ENCODE results near the gene TCP11L1. TPM values are rescaled to one million over a fixed set of nuclear protein-coding genes. Genes with fewer than 3 reads are reported as not detected.

TCP11L1 gene
- total and polyA plus RNA-seq, 2 of the 8 experiments (the other 6 are each of a cell fraction or from before 2014, with no cell fraction given), result 10.9 to 23.1 TPM

- DNase-seq (ENCODE audit: low read depth in 1 of 2, low spot score in 2 of 2) (no peak), FAIRE-seq (no peak)
- CTCF ChIA-PET (ENCODE audit: partially characterized antibody), result interaction anchor here (0.8 to 1.5 kb wide), 6 partner anchors 8 to 260 kb away, joined by 3 to 4 read pairs (median 3); partner anchors contain the start of gene TCP11L1
Observed at GRCh38 chr11:33068611-33069340, 29.4 kb downstream of the TCP11L1 start.

More at GRCh38 chr11:33068611-33069340, 29.4 kb downstream of the TCP11L1 start:
- TF ChIP-seq EGR1 (IDR thresholded peaks at IDR 0.05; ENCODE audit: borderline replicate concordance, low read depth, low read length) (no peak), BCL11A (IDR thresholded peaks at IDR 0.05; ENCODE audit: low read depth in 2 of 2, low read length in 2 of 2) (no peak), FOSL1 (IDR thresholded peaks at IDR 0.05; ENCODE audit: insufficient read depth, low read depth, low read length) (no peak), SP4 (IDR thresholded peaks at IDR 0.05; ENCODE audit: low read length) (no peak), BRCA1 (IDR thresholded peaks at IDR 0.05; ENCODE audit: low read depth, low read length) (no peak)
- Histone ChIP-seq H3K14ac (ENCODE audit: insufficient read length) (no peak overlapping the region), H4K91ac (replicated peaks; ENCODE audit: insufficient read length, low read length) (peak overlapping the region; percentile 48), H3K23ac (ENCODE audit: insufficient read length) (no peak overlapping the region), H4K20me1 (replicated peaks in 1 of 2; ENCODE audit: control insufficient read depth in 1 of 2, insufficient read depth in 2 of 2, low read length in 2 of 2) (peaks cover 0 to 4% of the 10 kb centered on the region in 2 experiments), H2AFZ (ENCODE audit: low read length) (no peak overlapping the region), H3K18ac (ENCODE audit: extremely low read depth, low read length) (no peak overlapping the region), H3K27me3 (replicated peaks in 1 of 4; ENCODE audit: control insufficient read depth in 3 of 4, extremely low read depth in 1 of 4, insufficient read depth in 3 of 4, low read length in 3 of 4) (no peaks in the 10 kb centered on the region), H3K79me1 (ENCODE audit: low read depth, low read length) (no peaks in the 10 kb centered on the region), H3K4me2 (ENCODE audit: insufficient read depth in 1 of 2, low read depth in 2 of 2, low read length in 2 of 2) (no peak overlapping the region), H3K23me2 (ENCODE audit: low read depth, low read length) (no peaks in the 10 kb centered on the region), H3K36me3 (ENCODE audit: control insufficient read depth in 2 of 4, insufficient read depth in 4 of 4, low read length in 3 of 4) (peaks cover 2 to 19% (median 14%) of the 10 kb centered on the region in 4 experiments; a peak in 7 of 8 replicates), H3K27ac (ENCODE audit: low read depth, low read length) (peak overlapping the region; percentile 35; the same call in 1 of the 2 replicates), H2BK15ac (ENCODE audit: low read length) (no peak overlapping the region; the same call in 1 of the 2 replicates), H3K4me1 (replicated peaks in 1 of 4; ENCODE audit: control insufficient read depth in 3 of 4, insufficient read depth in 4 of 4, low read length in 3 of 4) (peaks cover 0 to 3% (median 0%) of the 10 kb centered on the region in 4 experiments; a peak in 1 of 7 replicates), H3K4me3 (ENCODE audit: extremely low read depth in 1 of 4, insufficient read depth in 2 of 4, low read depth in 3 of 4, low read length in 4 of 4) (no peak overlapping the region), H3K56ac (replicated peaks; ENCODE audit: insufficient read length, low read depth, low read length) (no peak overlapping the region), H4K8ac (ENCODE audit: extremely low read depth, insufficient read depth, low read length) (no peak overlapping the region), H3K4ac (replicated peaks; ENCODE audit: insufficient read length, low read depth, low read length) (no peak overlapping the region), H2BK120ac (replicated peaks; ENCODE audit: low read depth, low read length) (no peak overlapping the region), H4K5ac (ENCODE audit: insufficient read length, low read depth, low read length) (peak overlapping the region; percentile 7), H3K9ac (replicated peaks in 1 of 4; ENCODE audit: extremely low read depth in 1 of 4, low read depth in 3 of 4, low read length in 3 of 4) (no peak overlapping the region), H2BK12ac (ENCODE audit: low read depth, low read length) (peak overlapping the region; percentile 55; the same call in 1 of the 2 replicates), H2BK20ac (ENCODE audit: low read length) (no peak overlapping the region), H2BK5ac (ENCODE audit: low read depth, low read length) (peak overlapping the region; percentile 82), H3K79me2 (ENCODE audit: control insufficient read depth in 1 of 2, insufficient read depth in 2 of 2, low read length in 2 of 2) (no peaks in the 10 kb centered on the region), H3K9me3 (ENCODE audit: insufficient read depth in 2 of 2, low read depth in 1 of 2, low read length in 1 of 2) (no peaks in the 10 kb centered on the region), H2AK5ac (ENCODE audit: low read depth, low read length) (no peak overlapping the region)
- 85% methylated on average over 17 of the region's 17 CpGs; no CpG with 5 or more reads in 1 of the 2 experiments for WGBS, 2 experiments (ENCODE audit: extremely low coverage in 1 of 2, insufficient coverage in 1 of 2, insufficient read length in 1 of 2, insufficient replicate concordance in 2 of 2, low coverage in 1 of 2, low lambda C conversion rate in 2 of 2, missing lambda C conversion rate in 1 of 2)
- POLR2A ChIA-PET (ENCODE audit: partially characterized antibody), result interaction anchor here (2.0 kb wide), 1 partner anchor 29 kb away, joined by 6 read pairs; the partner anchor contains the start of gene TCP11L1
